Upper lobe of right lung (tissue), 1 donor: ENCODE measurements around the gene PARL. TPM values are rescaled to one million over a fixed set of nuclear protein-coding genes. Genes with fewer than 3 reads are reported as not detected.

ENCODE experiments used
- ATAC-seq: fragments of 200-7000 bp; cut with Tn5 transposase; one replicate; pipeline ENCODE4 v1.9.1; 2020; ENCODE audit warnings: mild to moderate bottlenecking, moderate library complexity
- DNase-seq: peaks from one replicate; pipeline ENCODE4 v3.0.0-alpha.2; 2020
- H3K27ac ChIP-seq: fragments of 200-600 bp; one replicate; pipeline ENCODE4 v1.8.0; 2022
- H3K27me3 ChIP-seq: fragments of 200-600 bp; one replicate; pipeline ENCODE4 v1.8.0; 2022; ENCODE audit warnings: mild to moderate bottlenecking
- H3K36me3 ChIP-seq: fragments of 200-600 bp; one replicate; pipeline ENCODE4 v1.8.0; 2022
- H3K4me1 ChIP-seq: fragments of 200-600 bp; one replicate; pipeline ENCODE4 v1.8.0; 2022
- H3K4me3 ChIP-seq: fragments of 200-600 bp; one replicate; pipeline ENCODE4 v1.8.0; 2022; ENCODE audit warnings: mild to moderate bottlenecking
- H3K9me3 ChIP-seq: fragments of 200-600 bp; one replicate; pipeline ENCODE4 v1.8.0; 2022
- CTCF ChIP-seq: fragments of 200-600 bp; IDR thresholded peaks from one replicate; pipeline ENCODE4 v1.8.0; 2022; ENCODE audit warnings: antibody characterized with exemption
- intact Hi-C: fragments of 100-400 bp; cut with DNase I; formaldehyde crosslinking; loops from one replicate; pipeline ENCODE4 v1.11.0; 2022
- total RNA-seq: library from RNA; stranded (reverse); fragmentation: NEBNext Ultra II Directional; extraction: Animal tissue kit (Norgen Biotek cat#: 25700); gene quantifications from one replicate; pipeline ENCODE4 v1.2.1, GENCODE V29; 2021
- donor health status: DM: no; HTN: yes; CAD: no; lungs with severe emphysema.

Gene PARL
- total RNA-seq, 1 donor from 2014 or later: 44.8 TPM

- Histone ChIP-seq H3K36me3 (peaks cover 85% of the 10 kb centered on the region), H3K27me3 (no peaks in the 10 kb centered on the region), H3K4me3 (no peak overlapping the region), H3K4me1 (no peaks in the 10 kb centered on the region), H3K27ac (no peak overlapping the region), H3K9me3 (no peaks in the 10 kb centered on the region)
- ATAC-seq (no peak), DNase-seq (no peak)
- no peak for TF ChIP-seq CTCF
- intact Hi-C loops: no loop called here
Observed at GRCh38 chr3:183837894-183838293, 46.8 kb downstream of the PARL start.

- no peaks in the 10 kb centered on the region for H3K27me3 ChIP-seq
- no peaks in the 10 kb centered on the region for H3K4me1 ChIP-seq
- intact Hi-C loops: no loop called here
- DNase-seq: no peak
- H3K4me3 ChIP-seq: no peak overlapping the region
- no peak for TF ChIP-seq CTCF
- peaks cover 85% of the 10 kb centered on the region for H3K36me3 ChIP-seq
- no peaks in the 10 kb centered on the region for H3K9me3 ChIP-seq
- ATAC-seq: no peak
- no peak overlapping the region for H3K27ac ChIP-seq
Observed at GRCh38 chr3:183837390-183837789, 47.3 kb downstream of the PARL start.

- no peak overlapping the region for H3K4me3 ChIP-seq
- ATAC-seq (no peak), DNase-seq (no peak)
- TF ChIP-seq CTCF: no peak
- H3K36me3 ChIP-seq: peaks cover 78% of the 10 kb centered on the region
- no peaks in the 10 kb centered on the region for H3K9me3 ChIP-seq
- H3K27ac ChIP-seq: no peak overlapping the region
- no peaks in the 10 kb centered on the region for H3K27me3 ChIP-seq
- H3K4me1 ChIP-seq: no peaks in the 10 kb centered on the region
- intact Hi-C loops: no loop called here
Observed at GRCh38 chr3:183833516-183833915, 51.2 kb downstream of the PARL start.

- intact Hi-C loops: no loop called here
- no peak for DNase-seq
- Histone ChIP-seq H3K36me3 (peaks cover 62% of the 10 kb centered on the region), H3K27ac (no peak overlapping the region), H3K9me3 (no peaks in the 10 kb centered on the region), H3K27me3 (no peaks in the 10 kb centered on the region), H3K4me1 (peaks cover 5% of the 10 kb centered on the region), H3K4me3 (no peak overlapping the region)
- no peak for TF ChIP-seq CTCF
- ATAC-seq: no peak
Observed at GRCh38 chr3:183830187-183830586, 54.5 kb downstream of the PARL start.

GRCh38 chr3:183829466-183829865, 55.2 kb downstream of the PARL start:
- intact Hi-C loops: no loop called here
- Histone ChIP-seq H3K9me3 (no peaks in the 10 kb centered on the region), H3K27me3 (no peaks in the 10 kb centered on the region), H3K36me3 (peaks cover 56% of the 10 kb centered on the region), H3K4me1 (peaks cover 8% of the 10 kb centered on the region), H3K27ac (no peak overlapping the region), H3K4me3 (no peak overlapping the region)
- no peak for TF ChIP-seq CTCF
- ATAC-seq (no peak), DNase-seq (no peak)

- H3K36me3 ChIP-seq: peaks cover 47% of the 10 kb centered on the region
Observed at GRCh38 chr3:183828538-183828870, 56.2 kb downstream of the PARL start.

More at GRCh38 chr3:183828538-183828870, 56.2 kb downstream of the PARL start:
- TF ChIP-seq CTCF: no peak
- peaks cover 16% of the 10 kb centered on the region for H3K4me1 ChIP-seq
- H3K27ac ChIP-seq: no peak overlapping the region
- no peak overlapping the region for H3K4me3 ChIP-seq
- no peaks in the 10 kb centered on the region for H3K27me3 ChIP-seq
- H3K9me3 ChIP-seq: no peaks in the 10 kb centered on the region
- intact Hi-C loops: no loop called here
- no peak for ATAC-seq
- DNase-seq: no peak
